Stimulated activated CD4-positive, alpha-beta T cell treated with anti-CD3 and anti-CD28 coated beads, Interleukin-12 subunit alpha, Interleukin-12 subunit beta, amount 100 ng/mL, for 4 hours (primary cell): ENCODE measurements around the gene ATP10A.

Source experiments
- DNase-seq: peaks from one replicate; pipeline ENCODE4 v3.0.0-alpha.2; 2020

ATP10A gene

DNA sequence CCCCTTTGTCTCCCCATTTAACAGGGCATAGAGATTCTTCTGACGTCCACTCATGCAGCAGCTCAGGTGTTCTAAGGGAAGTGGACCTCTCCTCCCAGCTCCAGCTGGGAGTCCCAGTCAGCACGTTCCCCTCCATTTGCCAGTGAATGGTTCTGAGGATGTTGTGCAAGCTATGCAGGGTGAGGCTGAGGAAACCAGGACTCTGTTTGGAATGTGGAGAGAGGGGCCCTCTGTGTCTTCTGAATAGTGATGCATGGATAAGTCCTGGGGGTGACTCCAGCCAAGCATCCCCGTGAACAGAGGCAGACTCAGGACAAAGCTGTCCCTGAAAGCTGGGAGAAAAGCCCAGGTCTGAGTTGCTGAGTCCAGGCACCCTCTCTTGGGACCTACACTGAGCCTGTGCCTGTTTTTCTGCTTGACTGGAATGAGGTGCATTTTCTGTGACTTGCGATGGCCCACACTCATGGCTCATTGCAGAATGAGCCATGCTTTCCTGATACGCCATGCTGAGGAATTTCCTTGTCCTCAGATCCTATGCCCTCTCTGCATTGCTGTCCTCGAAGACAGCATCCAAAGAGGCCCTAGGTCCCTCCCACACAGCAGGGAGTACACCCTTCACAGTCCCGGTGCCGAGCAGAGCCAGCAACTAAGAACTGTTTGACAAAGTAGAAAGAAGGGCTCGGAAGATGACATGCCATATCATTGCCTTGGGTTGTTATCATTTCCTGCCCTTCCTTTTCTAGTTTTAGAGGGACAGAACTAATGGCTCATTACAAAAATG lies 185.2 kb downstream of the ATP10A start:
- DNase-seq, result no peak

DNA sequence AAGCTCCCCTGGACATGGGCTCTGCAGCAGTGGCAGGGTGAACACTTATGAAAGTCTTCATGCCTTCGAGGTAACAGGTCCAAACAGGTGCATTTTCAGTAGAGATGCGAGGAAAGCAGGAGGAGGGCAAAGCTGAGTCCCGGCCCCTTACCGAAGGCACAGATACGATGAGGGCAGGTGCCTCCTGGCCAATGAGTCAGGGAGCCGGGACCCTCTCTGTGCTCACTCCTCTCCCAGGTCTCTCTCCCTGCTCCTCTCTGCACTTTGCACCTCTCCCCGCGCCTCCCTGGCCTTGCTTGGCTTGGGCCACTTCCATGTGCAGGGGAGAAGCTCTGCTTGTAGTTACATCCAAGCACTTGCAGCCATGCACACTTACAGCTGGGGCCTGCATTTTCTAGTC lies 187.1 kb downstream of the ATP10A start:
- no peak for DNase-seq

DNA sequence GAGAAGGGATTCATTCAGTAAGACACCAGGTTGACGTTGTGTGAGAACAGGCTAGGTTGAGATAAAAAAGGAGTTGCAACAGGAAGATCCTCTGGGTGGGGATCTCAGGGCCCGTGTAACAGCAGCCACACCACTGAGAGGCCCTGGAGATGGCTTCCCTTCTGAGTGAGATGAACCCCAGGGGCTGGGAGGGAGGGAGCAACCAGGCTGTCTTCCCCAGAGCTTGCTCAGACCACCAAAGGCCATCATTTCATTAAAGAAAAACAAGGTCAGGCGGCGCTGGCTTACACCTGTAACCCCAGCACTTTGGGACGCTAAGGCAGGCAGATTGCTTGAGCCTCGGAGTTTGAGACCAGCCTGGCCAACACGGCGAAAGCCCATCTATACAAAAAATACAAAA lies 187.7 kb downstream of the ATP10A start:
- DNase-seq, result no peak

DNA sequence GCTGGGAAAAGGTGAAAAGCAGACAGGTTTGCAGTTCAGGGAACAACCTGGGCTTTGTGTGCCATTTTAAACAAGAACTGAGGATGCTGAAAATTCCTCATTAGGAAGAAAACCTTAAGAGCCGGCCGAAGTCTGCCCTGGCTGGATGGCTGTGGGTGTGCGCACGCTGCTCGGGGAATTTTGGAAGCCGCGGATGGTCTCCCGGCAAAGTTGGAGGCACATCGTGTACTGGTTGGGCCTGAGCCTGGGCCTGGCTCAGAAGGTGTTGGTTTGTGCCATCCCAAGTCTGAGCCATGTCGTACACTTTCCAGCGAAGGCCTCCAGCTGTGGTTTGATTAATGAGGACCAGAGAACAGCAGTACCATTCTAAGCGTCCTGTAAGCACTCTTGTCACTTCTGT lies 188.2 kb downstream of the ATP10A start:
- no peak for DNase-seq

DNA sequence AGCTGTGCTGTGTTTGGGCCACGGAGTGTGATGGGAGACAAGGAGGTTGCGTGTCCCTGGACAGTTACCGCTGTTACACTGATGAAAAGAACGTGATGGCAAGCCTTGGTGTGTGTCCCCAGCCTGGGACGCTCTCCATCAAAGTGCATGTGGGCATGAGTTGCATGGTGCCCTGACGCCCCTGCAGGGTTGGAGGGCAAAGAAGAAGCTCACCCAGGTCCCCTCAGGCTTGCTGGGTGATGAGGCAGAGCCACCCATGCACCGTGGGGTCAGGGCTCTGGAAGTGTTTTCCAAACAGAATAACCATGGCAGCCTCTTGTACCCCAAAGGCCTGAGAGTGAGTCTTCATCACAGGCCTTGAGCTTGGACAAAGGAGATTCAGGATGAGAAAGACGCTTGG lies 189.2 kb downstream of the ATP10A start:
- DNase-seq, result no peak

DNA sequence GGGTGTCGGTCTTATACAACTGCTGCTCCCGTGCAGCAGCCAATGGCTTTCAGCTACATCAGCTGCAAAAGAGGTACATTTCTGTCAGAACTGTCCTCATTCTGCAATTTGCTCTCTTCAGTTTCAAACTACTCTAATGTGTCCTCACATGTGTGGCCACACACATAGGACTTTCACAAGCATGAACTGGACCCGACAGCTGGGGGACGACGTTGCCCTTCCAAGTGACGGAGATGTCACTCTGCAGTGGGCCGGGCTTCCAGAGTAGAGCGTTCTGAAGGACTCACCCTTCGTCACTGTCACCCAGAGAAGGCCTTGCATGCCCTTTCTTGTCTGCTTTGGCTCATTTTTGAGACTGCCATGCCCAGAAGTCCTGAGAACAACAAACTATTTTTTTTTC lies 189.8 kb downstream of the ATP10A start:
- DNase-seq, result no peak

DNA sequence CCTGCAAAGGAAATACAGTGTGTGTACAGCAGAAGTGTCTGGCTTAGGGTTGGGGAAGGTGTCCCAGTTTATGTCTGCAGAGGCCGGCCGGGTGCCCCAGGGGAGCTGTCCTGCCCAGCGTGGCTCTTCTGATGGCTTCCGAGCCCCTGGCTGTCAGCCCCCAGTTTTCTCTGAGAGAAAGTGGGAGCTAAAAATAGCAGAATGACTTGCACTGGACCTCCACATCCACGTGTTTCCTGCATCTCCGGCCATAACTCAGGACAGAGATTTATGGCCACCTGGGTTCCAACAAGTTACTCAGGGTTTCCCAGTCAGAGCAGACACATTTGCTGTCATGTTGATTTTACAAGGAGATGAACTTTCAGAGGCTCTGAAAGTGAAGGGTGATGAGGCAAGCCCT lies 192.0 kb downstream of the ATP10A start:
- no peak for DNase-seq

DNA sequence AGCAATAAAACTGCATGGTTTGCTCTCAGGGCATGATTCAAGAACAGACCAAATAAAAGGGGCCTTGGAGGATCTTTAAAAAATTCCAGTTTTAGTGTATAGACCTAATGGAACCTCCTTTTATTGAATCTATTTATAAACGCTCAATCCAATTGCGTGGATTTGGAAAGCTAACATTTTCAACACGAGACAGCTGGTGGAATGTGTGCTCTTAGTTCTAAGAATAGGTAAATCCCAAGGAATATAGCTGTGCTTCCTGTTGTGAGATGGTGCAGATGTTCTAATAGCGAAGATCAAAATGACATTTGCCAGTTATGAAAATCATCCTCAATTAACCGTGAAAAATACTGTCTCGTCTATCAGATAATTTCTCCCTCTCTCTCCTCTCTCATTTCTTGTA lies 192.5 kb downstream of the ATP10A start:
- DNase-seq, result no peak

DNA sequence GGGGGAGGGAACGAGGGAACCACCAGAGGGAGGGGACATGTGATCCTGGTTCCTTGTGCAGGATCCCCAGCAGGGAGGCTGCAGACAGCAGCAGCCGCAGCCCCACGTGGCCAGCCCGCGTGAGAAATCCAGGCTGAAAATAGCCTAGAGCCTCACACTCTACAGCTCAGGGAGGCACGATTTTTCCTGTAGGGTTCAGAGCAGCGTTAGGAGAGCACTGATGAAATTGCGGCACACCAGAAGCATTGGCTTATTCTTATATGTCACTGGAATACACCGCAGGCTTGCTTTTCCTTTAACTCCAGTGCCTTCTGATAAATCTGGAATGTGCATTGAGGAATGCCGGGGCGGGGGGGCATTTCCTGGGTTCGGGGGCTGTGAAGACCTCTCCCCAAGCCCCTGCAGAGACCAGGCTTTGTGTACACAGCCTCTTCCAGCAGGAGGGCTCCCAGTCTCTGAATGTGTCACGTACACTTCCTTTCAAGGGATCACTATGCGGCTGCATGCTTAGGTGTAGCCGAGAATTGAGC lies 193.0 kb downstream of the ATP10A start:
- no peak for DNase-seq

DNA sequence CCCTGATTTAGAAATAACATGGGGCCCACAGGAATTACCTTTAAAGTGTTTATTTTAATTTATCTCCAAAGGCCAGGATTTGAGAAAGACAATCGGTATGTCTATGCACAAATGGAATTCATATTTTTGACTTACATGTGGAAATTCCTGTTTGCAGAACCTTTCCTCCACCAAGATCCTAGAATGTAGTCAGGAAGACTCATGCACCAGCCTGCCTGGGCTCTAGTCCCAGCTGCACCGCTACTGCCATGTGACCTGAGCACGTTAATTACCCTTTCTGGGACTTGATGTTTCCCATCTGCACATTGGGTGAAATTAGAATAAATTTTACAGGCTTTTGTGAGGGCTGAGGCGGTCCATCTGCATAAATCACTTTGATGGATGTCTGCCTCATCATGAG lies 194.2 kb downstream of the ATP10A start:
- no peak for DNase-seq

DNA sequence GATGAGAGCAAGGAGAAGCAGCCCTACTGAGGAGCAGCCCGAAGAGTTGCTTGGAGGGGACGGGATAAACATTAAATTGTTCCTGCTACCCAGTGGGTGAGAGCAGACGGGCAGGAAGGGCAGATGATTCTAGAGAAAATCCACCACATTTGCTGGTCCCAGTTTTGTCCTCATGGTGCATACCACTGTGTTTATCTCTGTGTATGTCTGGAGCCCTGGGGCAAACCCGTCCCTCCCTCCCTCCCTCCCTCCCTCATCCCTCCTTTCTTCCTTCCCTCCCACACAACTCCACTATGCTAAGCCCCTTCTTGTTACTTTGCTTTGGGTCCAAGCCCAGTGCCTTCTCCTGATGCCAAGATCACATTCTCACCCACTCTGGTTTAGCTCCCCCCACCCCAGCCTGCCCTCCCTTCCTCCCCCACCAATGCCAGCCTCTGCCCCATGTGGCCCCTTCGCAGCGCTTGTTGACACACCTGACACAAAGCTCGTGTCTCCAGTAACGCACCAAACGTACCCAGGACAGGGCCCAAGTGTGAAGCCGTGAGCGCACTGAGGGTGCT lies 194.8 kb downstream of the ATP10A start:
- DNase-seq, result no peak

DNA sequence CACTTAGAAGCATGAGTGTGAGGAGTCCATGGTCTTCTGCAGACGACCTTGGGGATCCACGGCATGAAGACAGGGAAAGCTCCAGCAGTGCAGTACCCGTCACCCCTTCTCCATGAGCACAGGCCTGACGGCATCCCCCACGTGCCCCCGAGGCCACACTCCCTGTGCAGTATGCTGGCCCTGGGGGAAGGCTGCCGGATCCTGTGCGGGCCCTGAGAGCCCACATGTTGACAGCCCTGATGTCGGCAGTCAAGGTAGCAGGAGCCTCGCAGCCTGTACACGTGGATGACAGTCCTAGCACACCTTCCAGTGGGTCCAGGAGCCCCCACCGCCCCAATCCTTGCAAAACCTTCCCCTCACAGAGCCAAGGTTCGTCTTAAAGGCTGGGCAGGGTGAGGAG lies 195.3 kb downstream of the ATP10A start:
- no peak for DNase-seq

DNA sequence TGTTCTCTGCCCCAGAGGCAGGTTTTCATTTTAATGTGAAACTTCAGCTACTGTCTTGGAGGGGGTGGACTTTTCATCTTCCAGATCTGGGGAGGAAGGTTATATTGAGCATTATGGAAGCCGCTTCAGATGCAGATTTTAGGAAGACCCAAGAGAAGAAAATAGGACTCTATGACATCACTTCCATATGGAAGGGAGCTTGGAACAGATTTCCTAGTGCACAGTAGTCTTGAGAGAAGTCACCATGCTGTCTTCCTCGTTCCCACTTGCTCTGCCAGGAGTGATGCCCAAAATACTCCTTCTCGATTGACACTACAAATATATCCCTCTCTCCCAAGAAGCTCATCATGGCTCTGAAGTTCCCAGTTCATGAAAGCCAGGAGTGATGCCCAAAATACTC lies 197.2 kb downstream of the ATP10A start:
- DNase-seq, result no peak

DNA sequence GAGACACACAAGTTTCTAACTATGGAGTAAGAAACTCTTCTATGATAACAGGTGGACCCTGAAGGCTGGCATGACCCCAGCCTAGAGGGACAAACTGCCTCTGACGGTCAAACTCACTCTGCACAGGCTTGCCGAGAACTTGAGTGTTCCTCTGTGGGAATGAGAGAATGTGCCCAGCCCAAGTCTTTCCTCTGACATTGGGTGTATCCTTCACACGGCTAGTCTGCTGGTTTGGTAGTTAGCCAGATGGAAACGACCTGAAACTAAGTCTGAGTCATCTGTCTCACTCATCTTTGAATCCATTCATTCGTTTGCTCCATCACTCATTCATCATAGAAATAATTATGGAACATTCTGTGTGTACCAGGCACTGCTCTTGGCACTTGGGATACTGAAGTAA lies 198.4 kb downstream of the ATP10A start:
- no peak for DNase-seq

DNA sequence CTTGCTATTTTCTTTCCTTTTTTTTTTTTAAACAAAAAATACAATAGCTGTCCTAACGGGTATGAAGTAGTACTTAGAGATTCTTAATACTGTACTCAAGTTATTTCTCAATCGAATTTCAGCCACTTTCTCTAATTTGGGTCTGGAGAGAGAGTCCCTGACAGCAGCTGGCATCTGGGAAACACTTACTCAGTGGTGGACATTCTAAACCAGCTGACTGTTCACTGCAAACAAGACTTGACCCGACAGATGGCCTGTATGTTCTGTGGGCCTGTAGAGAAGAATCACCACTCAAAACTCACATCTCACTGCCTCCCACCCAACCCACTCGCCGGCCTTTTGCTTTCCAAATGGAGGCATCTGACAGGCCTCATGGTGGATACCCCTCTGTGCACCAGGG lies 199.6 kb downstream of the ATP10A start:
- no peak for DNase-seq

DNA sequence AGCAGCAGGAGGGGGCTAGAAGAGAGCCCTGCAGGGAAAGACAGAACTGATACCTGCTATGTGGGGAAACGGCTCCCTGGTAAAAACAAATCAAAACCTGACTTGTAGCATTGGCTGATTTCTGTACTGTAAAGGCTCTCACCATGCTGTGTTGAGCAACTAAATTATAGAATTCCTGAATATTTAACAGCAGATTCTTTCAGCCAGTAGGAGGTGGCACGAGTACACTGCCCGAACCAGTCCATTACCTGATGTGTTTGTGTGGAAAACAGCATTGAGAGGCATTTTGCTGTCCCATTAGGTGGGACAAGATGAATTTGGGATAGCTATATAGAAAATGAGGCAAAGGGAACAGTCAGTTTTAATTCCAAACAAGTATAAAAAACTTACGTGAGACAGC lies 201.2 kb downstream of the ATP10A start:
- no peak for DNase-seq

DNA sequence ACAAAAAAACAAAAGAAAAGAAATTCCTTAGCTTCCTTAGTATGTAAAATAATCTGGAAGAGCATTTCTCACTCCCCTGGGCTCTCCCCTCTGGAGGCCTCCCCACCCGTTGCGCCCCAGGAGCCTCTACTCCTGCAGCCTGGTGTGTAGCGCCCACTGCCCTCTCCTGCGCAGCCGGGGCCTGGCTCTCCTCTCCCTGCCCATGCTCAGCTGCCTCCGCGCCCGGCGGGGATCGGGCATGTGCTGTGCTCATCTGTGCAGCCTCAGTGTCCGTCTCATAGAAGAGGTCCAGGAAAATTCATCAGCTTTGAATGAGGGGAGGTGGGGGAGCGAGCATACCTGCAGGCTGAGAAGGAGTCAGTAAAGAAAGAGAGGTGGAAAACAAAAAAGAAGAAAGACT lies 203.9 kb downstream of the ATP10A start:
- DNase-seq, result no peak

DNA sequence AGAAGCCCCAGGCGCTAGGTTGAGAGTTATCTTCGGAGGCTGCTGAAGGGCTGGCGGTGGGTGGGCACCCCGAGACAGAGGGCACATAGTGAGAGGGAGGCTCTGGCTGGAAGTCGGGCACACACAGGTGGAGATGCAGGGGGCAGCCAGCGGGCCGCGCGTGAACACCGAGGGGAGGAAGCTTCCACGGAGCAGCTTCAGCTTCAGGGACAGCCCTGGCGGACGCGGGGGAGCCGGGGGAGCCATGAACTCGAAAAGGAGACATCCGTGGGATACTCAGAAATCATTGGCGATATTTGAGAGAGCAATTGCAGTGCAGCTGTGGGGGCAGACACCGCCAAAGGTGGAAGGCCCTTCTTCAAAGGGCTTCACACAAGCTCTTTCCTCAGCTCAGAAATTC lies 204.6 kb downstream of the ATP10A start:
- no peak for DNase-seq

DNA sequence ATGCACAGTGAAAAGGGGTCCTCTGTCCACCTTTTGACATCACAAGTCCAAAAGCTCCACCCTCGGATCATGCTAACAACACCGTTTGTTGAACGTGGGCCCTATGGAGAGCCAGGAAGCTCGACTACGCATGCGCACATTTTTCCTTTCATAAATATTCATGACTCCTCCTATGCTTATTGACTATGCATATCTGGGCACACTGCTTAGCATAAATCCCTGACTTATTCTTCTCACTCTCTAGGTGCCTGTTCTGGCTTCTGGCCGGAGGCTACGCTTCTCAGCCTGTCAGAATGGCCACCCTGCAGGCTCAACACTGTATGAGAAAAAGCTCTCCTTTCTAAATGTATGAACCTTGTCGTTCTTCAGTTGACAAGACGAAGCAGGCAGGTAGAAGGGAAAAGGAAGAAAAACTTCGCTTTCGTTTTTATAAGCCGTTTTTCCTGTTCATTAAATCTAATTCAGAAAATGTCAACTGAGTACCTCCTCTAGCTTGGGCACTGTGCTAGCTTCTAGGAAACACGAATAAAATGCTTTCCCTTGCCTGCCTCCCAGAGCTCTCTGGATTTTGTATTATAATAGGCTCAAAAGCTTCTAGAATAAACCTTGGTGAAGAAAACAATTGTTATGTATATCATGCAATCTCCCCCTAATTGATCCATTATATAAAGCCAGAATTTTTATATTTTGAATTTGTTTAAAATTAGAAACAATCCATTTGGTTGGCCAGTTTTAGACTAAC lies 207.7 kb downstream of the ATP10A start:
- DNase-seq, result no peak

DNA sequence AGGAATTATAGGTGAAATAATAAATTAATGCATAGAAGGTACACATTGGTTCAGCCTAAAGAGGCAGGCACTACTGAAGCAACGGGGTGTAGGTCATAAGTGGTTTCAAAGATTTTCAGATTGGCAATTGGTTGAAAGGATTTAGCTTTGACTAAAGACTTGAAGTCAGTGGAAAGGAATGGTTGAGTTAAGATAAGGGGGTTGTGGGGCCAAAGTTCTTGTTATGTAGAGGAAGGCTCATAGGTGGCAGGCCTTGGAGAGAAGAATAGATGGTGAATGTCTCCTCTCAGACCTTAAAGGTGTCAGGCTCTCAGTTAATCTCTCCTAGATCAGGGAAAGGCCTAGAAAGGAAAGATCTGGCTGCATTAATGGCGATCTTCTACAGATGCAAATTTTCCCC lies 209.8 kb downstream of the ATP10A start:
- DNase-seq, result no peak

DNA sequence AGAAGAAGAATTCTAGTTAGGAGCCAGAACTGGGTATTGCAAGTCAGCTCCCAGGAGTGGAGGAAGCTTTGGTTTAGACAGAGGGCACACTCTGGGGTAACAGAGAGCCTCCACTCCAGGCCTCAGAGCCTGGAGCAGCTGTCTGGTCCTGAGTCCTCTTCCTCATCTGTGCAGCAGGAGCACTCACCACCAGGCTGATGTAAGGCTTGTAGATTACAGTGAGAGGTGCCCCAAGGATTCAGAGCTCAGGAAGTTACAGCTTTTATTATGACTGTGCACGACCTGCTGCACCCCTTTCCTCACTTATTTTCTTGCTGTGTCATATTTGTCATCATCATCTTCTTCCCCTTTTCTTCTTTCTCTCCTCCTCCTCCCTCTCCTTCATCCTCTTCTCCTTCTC lies 210.4 kb downstream of the ATP10A start:
- DNase-seq, result no peak

DNA sequence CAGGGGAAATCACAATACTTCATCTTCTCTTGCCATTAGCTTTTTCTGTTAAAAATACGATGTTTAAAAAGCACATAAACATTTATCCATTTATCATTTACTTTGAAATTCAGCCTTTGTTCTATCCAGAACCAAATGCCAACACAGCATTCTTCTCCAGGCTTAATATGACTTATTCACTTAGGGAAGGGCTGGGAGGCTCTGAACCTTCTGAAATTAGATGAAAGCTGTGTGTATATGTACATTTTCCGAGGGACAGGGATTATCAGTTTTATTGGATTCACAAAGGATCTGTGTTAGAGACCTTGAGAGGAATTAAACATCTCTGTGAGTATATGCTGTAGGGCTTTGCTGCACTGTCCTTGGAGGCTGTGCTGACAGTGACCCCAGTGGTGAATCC lies 213.7 kb downstream of the ATP10A start:
- DNase-seq, result no peak

DNA sequence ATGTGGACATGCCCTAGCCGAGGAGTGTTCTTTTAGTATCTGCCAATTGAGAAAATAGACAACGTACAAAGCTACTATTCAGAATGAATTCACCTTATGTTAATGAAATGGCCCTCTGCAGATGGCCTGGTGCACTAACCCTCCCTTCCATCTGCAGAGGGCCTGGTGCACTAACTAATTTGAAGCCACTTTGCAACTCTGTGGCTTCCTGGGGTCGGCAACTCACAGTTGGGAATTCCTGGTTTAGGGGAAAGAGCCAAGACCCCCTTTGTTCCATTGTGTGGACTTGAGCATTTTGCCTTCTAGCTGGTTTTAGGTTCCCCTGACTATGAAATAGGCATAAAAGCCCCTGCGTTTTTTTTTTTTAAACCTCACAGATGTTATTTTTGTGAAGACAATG lies 220.0 kb downstream of the ATP10A start:
- DNase-seq, result no peak

DNA sequence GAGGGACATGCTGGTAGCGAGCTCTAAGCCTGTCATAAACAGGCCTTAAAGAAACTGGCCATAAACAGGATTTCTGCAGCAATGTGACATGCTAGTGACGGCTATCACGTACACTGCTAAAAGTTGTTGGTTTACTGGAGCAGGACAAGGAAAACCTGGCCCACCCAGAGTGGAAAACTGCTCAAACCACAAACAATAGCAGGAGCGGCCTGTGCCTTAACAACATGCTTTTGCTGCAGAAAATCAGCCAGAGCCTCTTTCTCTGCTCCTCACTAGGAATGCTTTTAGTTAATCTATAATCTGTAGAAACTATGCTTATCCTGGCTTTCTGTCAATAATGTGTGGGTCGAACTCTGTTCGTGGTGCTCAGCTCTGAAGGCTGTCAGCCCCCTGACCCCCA lies 221.4 kb downstream of the ATP10A start:
- no peak for DNase-seq
